VCaP (cell line): ENCODE results near the gene DCLRE1C.

Experiments
- H3K27ac ChIP-seq: fragments of 450-650 bp; 2 replicates; pipeline ENCODE4 v1.5.1; 2017
- CTCF ChIP-seq: fragments of 450-650 bp; conservative IDR thresholded peaks from 2 replicates; pipeline ENCODE4 v1.5.1; 2017; ENCODE audit warnings: mild to moderate bottlenecking, moderate library complexity

DCLRE1C gene

GRCh38 chr10:14926722-14927416 lies 27.0 kb downstream of the DCLRE1C start:
- no peak for TF ChIP-seq CTCF
- H3K27ac ChIP-seq, result no peak overlapping the region

DNA sequence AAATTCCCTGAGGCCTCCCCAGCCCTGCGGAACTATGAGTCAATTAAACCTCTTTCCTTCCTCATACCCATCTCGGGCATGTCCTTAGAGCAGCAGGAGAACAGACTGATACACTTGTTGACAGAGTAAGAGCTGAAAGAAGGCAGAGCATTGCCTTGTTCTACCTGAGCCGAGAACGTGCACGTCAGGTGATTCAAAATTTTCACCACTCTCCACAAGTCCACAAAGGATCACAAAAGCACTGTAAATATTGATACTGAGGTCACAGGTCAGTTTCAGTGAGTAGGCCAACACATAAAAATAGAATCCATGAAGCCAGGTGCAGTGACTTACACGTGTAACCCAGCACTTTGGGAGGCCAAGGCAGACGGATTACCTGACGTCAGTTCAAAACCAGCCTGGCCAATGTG lies 27.8 kb downstream of the DCLRE1C start:
- no peak overlapping the region for H3K27ac ChIP-seq
- no peak for TF ChIP-seq CTCF

GRCh38 chr10:14925268-14925667 lies 28.6 kb downstream of the DCLRE1C start:
- TF ChIP-seq CTCF, result no peak
- no peak overlapping the region for H3K27ac ChIP-seq

- no peak overlapping the region for H3K27ac ChIP-seq
- no peak for TF ChIP-seq CTCF
Observed at GRCh38 chr10:14924013-14924412, 29.9 kb downstream of the DCLRE1C start.

DNA sequence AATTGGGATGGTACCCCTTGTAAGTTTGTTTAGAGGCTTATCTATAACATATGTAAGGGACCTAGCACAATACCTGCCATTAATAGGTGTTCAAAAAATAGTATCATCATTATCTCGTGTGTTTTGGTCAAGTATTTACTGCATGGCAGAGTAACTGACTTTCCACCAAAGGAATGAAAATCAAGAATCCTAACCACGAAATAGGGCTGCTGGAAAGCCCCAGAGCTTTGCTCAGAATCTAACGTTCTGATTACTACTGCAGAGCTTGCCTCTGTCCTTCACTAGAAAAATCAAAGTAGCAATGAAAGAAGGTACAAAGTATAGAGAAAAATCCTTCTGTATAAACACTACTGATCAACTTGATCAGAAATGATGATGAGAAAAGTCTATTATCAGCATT lies 34.9 kb downstream of the DCLRE1C start:
- TF ChIP-seq CTCF, result no peak
- H3K27ac ChIP-seq, result no peak overlapping the region

GRCh38 chr10:14917827-14918226 lies 36.1 kb downstream of the DCLRE1C start:
- no peak overlapping the region for H3K27ac ChIP-seq
- TF ChIP-seq CTCF, result no peak

DNA sequence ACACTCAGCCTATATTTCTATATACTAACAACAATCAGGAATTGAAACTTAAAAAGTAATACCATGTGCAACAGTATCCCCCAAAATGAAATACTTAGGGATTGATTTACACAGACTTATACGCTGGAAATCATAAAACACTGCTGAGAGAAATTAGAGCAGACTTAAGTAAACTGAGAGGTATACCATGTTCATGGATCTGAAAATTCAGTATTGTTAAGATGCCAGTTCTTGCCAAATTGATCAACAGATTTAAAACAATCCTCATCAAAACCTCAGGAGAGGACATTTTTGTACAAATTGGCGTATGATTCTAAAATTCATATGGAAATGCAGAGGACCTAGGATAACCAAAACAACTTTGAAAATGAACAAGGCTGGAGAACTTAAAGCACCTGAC lies 37.3 kb downstream of the DCLRE1C start:
- no peak overlapping the region for H3K27ac ChIP-seq
- no peak for TF ChIP-seq CTCF
